CD4-positive, alpha-beta T cell treated with Interleukin-10 for 1 hour (primary cell): Measurements from ENCODE around the gene ATE1.
"Not testable (repeated sequence)": the region's sequence is repeated elsewhere in the genome, so short reads cannot be mapped to it uniquely, and the experiment has no call there.

Experiments
- DNase-seq: peaks from one replicate; pipeline ENCODE4 v3.0.0-alpha.2; 2020

The ATE1 gene

GRCh38 chr10:121929585-121930267, 1.9 kb upstream of the ATE1 start:
- DNase-seq, result not testable (repeated sequence)

- peak; percentile 17 for DNase-seq
These were observed 675 bp upstream of the ATE1 start for GRCh38 chr10:121928528-121928884.

DNA sequence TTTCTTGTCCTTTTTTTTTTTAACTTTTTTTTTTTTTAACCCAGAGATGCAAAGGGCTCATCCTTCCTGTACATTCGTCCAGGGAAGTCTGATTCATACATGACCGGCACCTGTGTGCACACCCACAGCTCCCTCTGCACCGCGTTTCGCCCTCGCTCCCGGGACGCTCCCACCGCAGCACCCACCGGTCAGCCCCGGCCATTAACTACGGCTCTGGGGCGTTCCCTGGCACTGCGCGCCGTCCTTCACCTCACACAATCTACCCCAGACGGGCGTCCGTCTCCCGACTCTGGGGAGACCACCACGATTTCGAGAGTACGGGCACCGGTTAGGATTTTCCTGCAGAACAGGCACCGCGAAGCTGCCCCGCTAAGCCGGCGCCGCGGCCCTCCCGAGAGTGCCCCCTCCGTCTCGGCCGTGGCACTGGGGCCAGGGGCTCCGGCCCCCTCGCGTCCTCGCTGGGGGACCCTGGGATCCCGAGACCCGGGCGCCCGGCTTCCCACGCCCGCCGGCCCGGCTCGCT, 452 bp downstream of the ATE1 start:
- no peak for DNase-seq

DNA sequence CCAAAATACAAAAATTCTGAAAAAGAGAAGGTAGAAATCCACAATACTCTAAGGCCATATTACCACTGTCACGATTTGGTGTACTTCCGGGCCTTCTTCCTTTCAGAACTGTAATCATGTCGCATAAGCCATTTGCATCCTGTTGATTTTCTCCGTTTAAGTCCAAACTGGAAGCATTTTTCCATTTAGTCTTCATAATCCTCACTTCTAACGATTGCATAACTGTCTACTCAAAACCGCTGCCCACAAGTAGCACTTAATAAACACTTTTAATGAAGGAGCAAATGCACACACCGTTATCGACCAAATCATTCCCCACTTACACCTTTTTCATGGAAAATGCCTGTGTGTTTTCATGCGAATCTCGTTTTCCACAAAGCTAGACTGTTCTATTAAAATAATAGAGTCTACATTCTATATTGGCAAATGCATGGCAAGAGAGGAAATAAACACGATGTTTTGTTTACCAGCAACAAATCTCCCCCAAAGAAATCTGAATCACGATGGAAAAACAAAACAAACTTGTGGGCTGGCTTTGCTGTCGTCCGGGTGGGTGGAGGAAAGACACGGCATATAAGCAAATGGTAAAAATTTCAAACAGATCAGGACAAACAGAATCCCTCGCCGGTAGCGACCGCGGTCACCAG, 1.0 kb downstream of the ATE1 start:
- DNase-seq, result peak; percentile 19

GRCh38 chr10:121926157-121926556, 1.7 kb downstream of the ATE1 start:
- DNase-seq, result no peak

GRCh38 chr10:121921238-121921931, 6.4 kb downstream of the ATE1 start:
- DNase-seq, result no peak

DNA sequence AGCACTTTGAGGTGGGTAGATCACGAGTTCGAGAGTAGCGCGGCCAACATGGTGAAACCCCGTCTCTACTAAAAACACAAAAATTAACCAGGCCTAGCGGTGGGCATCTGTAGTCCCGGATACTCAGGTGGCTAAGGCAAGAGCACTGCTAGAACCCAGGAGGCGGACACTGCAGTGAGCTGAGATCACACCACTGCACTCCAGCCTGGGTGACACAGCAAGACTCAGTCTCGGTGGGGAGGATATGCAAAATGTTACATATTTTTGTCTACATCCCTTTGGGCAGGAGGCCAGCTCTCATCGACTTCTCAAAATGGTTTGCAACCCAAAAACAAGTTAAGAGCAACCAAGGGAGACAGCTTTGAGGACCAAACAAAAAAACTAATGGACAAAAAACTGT, 8.2 kb downstream of the ATE1 start:
- no peak for DNase-seq

GRCh38 chr10:121918800-121919199, 9.0 kb downstream of the ATE1 start:
- DNase-seq, result not testable (repeated sequence)

- no peak for DNase-seq
These were observed 13.2 kb downstream of the ATE1 start for GRCh38 chr10:121914661-121915060.

GRCh38 chr10:121911421-121911697, 16.5 kb downstream of the ATE1 start:
- no peak for DNase-seq

DNA sequence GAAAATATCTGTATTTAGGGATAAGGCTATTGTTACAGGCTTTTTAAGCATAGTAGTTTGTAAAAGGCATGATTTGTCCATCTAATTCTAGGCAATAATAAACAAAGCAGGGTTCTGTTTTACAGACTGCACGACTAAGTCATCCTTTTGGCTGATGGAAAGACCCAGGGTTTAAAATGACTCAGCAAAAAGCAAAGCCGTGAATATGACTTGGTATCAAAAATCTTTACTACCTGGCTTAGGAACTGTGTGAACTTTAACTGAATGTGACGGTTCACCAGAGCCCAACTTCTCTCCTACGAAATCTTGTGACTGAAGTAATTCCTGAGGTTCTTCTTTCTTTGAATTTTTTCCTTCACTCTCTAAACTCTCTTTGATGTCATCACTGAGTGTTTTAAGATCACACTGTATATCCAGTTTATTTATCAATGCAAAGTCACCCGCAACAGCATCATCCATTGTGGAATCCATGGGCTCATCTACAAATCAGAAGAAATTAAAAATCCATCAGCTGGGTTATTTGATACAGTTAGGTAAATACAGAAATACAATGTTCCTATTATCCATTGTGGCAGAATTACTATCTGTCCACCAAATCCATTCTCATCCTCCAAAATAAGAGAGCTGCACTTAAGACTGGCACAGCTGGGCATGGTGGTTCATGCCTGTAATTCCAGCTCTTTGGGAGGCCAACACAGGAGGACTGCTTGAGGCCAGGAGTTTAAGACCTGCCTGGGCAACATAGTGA, 17.0 kb downstream of the ATE1 start:
- no peak for DNase-seq

GRCh38 chr10:121904888-121905287, 22.9 kb downstream of the ATE1 start:
- no peak for DNase-seq

DNA sequence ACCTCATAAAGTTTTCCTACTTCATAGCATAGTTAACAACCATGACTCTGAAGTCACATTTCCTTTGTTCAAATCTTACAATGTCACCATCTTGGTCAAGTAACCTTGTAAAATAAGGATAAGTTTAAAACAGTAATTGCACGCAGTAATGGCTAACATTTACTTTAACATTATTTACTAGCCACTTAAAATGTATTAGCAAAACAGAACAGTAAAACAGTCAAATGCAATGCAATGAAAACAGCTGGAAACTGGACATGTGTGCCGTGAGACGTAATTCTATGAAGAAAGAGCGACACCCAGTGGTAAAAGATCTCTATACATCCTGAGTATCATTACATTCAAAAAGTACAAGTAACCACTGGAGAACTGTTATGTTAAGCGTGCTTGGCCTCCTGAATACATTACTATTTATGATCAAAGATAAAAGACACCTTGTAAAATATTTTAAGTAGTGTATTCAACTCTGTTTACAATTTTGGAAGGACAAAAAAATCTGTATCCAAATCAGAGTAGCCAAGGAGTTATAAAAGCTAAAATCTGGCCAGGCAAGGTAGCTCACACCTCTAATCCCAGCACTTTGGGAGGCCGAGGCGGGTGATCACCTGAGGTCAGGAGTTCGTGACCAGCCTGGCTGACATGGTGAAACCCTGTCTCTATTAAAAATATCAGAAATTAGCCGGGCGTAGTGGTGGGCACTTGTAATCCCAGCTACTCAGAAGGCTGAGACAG, 27.2 kb downstream of the ATE1 start:
- DNase-seq, result peak; percentile 54

- DNase-seq, result no peak
These were observed 28.1 kb downstream of the ATE1 start for GRCh38 chr10:121899727-121900126.

GRCh38 chr10:121891103-121891502, 36.7 kb downstream of the ATE1 start:
- no peak for DNase-seq

DNA sequence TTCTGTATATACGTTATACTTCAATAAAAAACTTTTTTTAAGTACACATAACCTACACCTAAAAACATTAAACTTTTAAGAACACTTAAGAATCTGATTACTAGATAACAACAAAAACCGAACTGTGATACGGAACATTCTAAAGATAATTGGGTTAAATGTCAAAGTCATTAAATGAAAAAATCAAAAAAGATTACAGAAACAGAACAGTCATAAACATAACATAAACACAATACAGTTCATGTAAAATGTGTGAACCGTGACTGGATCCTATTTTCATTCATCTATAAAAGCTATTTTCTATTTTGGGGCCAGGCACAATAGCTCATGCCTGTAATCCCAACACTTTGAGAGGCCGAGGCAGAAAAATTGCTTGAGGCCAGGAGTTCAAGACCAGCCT, 38.6 kb downstream of the ATE1 start:
- DNase-seq, result no peak

DNA sequence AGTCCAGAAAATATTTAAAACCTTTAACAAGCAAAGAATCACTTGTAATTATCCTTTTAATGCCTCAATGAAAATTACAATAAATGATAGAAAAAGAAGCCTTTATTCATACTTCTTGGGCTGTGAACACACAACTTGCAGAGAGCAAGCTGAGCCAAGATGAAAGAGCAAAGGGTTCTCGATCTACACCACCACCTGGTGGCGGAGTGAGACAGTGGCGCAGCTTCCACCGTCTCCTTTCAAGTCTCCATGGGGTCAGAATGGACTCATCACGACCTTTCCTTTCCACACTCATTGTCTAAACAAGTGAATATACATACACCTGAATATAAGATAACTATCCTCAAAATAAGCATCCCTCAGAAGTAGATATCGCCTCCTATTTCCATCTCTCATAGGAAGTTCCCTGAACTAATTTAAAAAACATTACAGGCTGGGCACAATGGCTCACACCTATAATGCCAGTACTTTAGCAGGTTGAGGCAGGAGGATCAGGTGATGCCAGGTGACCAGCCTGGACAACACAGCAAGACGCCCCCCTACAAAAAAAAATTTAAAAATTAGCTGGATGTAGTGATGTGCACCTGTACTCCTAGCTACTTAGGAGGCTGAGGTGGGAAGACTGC, 40.7 kb downstream of the ATE1 start:
- DNase-seq, result peak; percentile 34

DNA sequence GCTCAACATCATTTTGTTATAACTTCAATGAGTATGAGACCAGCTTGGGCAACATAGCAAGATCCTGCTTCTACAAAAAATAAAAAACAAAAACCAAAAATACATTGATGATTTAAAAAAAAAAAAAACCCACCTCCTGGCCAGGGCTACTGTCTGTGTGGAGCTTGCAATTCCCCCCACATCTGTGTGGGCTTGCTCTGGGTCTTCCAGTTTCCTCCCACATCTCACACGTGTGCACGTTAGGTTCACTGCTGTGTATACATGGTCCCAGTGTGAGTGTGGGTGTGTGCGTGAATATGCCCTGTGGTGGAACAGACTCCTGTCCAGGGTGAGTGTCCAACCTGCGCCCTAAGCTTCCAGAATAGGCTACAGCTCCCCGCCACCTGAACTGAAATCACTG, 41.6 kb downstream of the ATE1 start:
- no peak for DNase-seq

GRCh38 chr10:121880895-121881294, 46.9 kb downstream of the ATE1 start:
- no peak for DNase-seq

- DNase-seq, result no peak
These were observed 48.4 kb downstream of the ATE1 start for GRCh38 chr10:121879476-121879875.

DNA sequence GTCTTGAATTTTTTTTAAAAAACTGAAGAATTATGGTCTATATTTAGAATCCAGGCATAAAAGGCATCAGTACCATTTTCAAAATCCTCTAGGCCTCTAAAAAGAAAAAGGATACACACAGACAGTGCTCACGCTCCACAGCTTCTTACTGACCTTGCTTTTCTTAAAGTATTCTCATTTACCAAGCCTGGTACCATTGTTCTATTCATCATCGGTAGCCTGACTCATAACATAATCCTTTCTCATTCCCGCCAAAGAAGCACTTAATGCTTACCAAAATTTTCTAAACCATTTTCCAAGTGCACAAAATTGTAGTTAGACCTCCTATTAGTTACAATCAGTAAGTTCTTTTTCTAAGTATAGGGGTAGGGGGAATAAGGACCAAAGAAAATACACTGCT, 54.6 kb downstream of the ATE1 start:
- DNase-seq, result no peak

DNA sequence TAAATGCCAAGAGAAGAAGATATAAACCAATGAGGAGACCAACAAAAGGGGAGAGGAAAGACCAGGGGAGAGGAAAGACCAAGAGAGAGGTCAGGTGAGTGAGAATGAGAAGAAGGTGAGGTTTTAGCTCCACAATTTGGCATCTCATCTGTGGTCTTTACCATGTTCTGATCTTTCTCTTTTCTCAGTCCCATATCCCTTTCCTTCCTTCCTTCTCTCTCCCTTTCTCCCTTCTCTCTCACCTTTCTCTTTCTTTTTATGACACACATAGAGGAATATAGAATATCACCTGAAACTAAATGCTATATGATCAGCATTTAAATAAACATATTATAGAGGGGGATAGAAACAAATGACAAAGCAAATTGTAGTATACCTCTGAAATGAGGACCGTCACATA, 57.4 kb downstream of the ATE1 start:
- no peak for DNase-seq
